KMS-11 (cell line): ENCODE results near the gene MEGF11.

Experiments used
- H2AFZ ChIP-seq: fragments of 200-600 bp; sonication (generic); 2 replicates; pipeline ENCODE4 v1.6.1; 2016; ENCODE audit warnings: antibody characterized with exemption, mixed run types, low read depth
- H3K27ac ChIP-seq: fragments of 200-600 bp; sonication (generic); 2 replicates; pipeline ENCODE4 v1.6.1; 2016; ENCODE audit warnings: mild to moderate bottlenecking, mixed run types
- H3K27me3 ChIP-seq: fragments of 200-600 bp; sonication (generic); 2 replicates; pipeline ENCODE4 v1.6.1; 2017; ENCODE audit warnings: mild to moderate bottlenecking, low read depth, mixed run types, moderate library complexity; ENCODE audit not compliant: insufficient read depth
- H3K36me3 ChIP-seq: fragments of 200-600 bp; sonication (generic); 2 replicates; pipeline ENCODE4 v1.6.1; 2017; ENCODE audit warnings: mild to moderate bottlenecking, mixed run types; ENCODE audit not compliant: insufficient read depth
- H3K4me1 ChIP-seq: fragments of 200-600 bp; sonication (generic); 2 replicates; pipeline ENCODE4 v1.6.1; 2016; ENCODE audit warnings: mild to moderate bottlenecking, low read depth, mixed run types; ENCODE audit not compliant: poor library complexity, severe bottlenecking
- H3K4me2 ChIP-seq: fragments of 200-600 bp; sonication (generic); 2 replicates; pipeline ENCODE4 v1.7.0; 2016; ENCODE audit warnings: mild to moderate bottlenecking, mixed run types
- H3K4me3 ChIP-seq: fragments of 200-600 bp; sonication (generic); IDR thresholded peaks from 2 replicates; pipeline ENCODE4 v1.6.1; 2017; ENCODE audit warnings: low read depth, low read length, mixed read lengths; ENCODE audit not compliant: insufficient read depth
- H3K79me2 ChIP-seq: fragments of 200-600 bp; sonication (generic); 2 replicates; pipeline ENCODE4 v1.6.1; 2016; ENCODE audit warnings: low read depth, mixed run types; ENCODE audit not compliant: insufficient read depth
- H3K9ac ChIP-seq: fragments of 200-600 bp; sonication (generic); 2 replicates; pipeline ENCODE4 v1.6.1; 2016; ENCODE audit warnings: mild to moderate bottlenecking, mixed run types
- H4K20me1 ChIP-seq: fragments of 200-600 bp; sonication (generic); 2 replicates; pipeline ENCODE4 v1.6.1; 2016; ENCODE audit warnings: mild to moderate bottlenecking, mixed run types; ENCODE audit not compliant: insufficient read depth
- CTCF ChIP-seq: fragments of 200-600 bp; sonication (generic); conservative IDR thresholded peaks from 2 replicates; pipeline ENCODE4 v1.6.1; 2017; ENCODE audit warnings: low read depth, mild to moderate bottlenecking, antibody characterized with exemption, low read length, moderate library complexity, mixed read lengths

The MEGF11 gene

GRCh38 chr15:66001042-66001441 is 252.5 kb downstream of the MEGF11 start:
- H3K36me3 ChIP-seq: no peaks in the 10 kb centered on the region
- no peaks in the 10 kb centered on the region for H4K20me1 ChIP-seq
- H3K27ac ChIP-seq: no peak overlapping the region
- TF ChIP-seq CTCF: no peak
- peaks cover 9% of the 10 kb centered on the region; the same call in 1 of the 2 replicates for H3K27me3 ChIP-seq
- no peak overlapping the region for H3K4me3 ChIP-seq
- H3K79me2 ChIP-seq: no peaks in the 10 kb centered on the region
- no peak overlapping the region for H3K4me2 ChIP-seq
- H3K4me1 ChIP-seq: no peaks in the 10 kb centered on the region
- H2AFZ ChIP-seq: no peak overlapping the region
- H3K9ac ChIP-seq: no peak overlapping the region

- no peak overlapping the region for H3K9ac ChIP-seq
- TF ChIP-seq CTCF: no peak
Measured at GRCh38 chr15:65998486-65998885, 255.1 kb downstream of the MEGF11 start.

GRCh38 chr15:65996901-65997300 is 256.6 kb downstream of the MEGF11 start:
- no peak overlapping the region for H3K4me2 ChIP-seq

More at GRCh38 chr15:65998486-65998885, 255.1 kb downstream of the MEGF11 start:
- no peak overlapping the region for H2AFZ ChIP-seq
- no peak overlapping the region for H3K4me3 ChIP-seq
- no peaks in the 10 kb centered on the region for H4K20me1 ChIP-seq
- H3K27ac ChIP-seq: no peak overlapping the region
- no peaks in the 10 kb centered on the region for H3K4me1 ChIP-seq
- H3K79me2 ChIP-seq: no peaks in the 10 kb centered on the region
- peaks cover 9% of the 10 kb centered on the region; the same call in 1 of the 2 replicates for H3K27me3 ChIP-seq
- no peaks in the 10 kb centered on the region for H3K36me3 ChIP-seq
- H3K4me2 ChIP-seq: no peak overlapping the region

GRCh38 chr15:65994832-65995231 is 258.7 kb downstream of the MEGF11 start:
- H3K27me3 ChIP-seq: peaks cover 3% of the 10 kb centered on the region; the same call in 1 of the 2 replicates
- no peaks in the 10 kb centered on the region for H3K4me1 ChIP-seq
- no peak for TF ChIP-seq CTCF
- H3K36me3 ChIP-seq: no peaks in the 10 kb centered on the region
- no peak overlapping the region for H3K9ac ChIP-seq
- H3K79me2 ChIP-seq: no peaks in the 10 kb centered on the region
- no peak overlapping the region for H3K27ac ChIP-seq
- no peak overlapping the region for H3K4me3 ChIP-seq
- no peak overlapping the region for H3K4me2 ChIP-seq
- no peaks in the 10 kb centered on the region for H4K20me1 ChIP-seq
- H2AFZ ChIP-seq: no peak overlapping the region

More at GRCh38 chr15:65996901-65997300, 256.6 kb downstream of the MEGF11 start:
- TF ChIP-seq CTCF: no peak
- Histone ChIP-seq H3K4me1 (no peaks in the 10 kb centered on the region), H3K36me3 (no peaks in the 10 kb centered on the region), H2AFZ (no peak overlapping the region), H3K27me3 (peaks cover 3% of the 10 kb centered on the region; the same call in 1 of the 2 replicates), H4K20me1 (no peaks in the 10 kb centered on the region), H3K4me3 (no peak overlapping the region), H3K27ac (no peak overlapping the region), H3K9ac (no peak overlapping the region), H3K79me2 (no peaks in the 10 kb centered on the region)

- Histone ChIP-seq H3K79me2 (no peaks in the 10 kb centered on the region), H2AFZ (no peak overlapping the region), H4K20me1 (no peaks in the 10 kb centered on the region), H3K4me2 (no peak overlapping the region), H3K4me1 (no peaks in the 10 kb centered on the region), H3K27ac (no peak overlapping the region), H3K27me3 (peaks cover 3% of the 10 kb centered on the region; the same call in 1 of the 2 replicates), H3K9ac (no peak overlapping the region), H3K4me3 (no peak overlapping the region), H3K36me3 (no peaks in the 10 kb centered on the region)
- no peak for TF ChIP-seq CTCF
Measured at GRCh38 chr15:65993762-65994161, 259.8 kb downstream of the MEGF11 start.
